Thyroid gland (tissue), 4 donors: ENCODE results near the gene GPR173.

Experiments
- CTCF ChIP-seq, 6 experiments: fragments of 200-600 bp in 3 of 6; fragments of 450-650 bp in 3 of 6; sonication (generic) in 3 of 6; IDR thresholded peaks; one replicate each; pipeline ENCODE4 v1.5.1; 2016 to 2019; ENCODE audit warnings: antibody characterized with exemption in 6 of 6, mild to moderate bottlenecking in 2 of 6, inconsistent platforms in 1 of 6, moderate library complexity in 1 of 6
- POLR2A ChIP-seq, 2 donors: fragments of 450-650 bp; IDR thresholded peaks; one replicate each; pipeline ENCODE4 v1.6.1; 2017; ENCODE audit warnings: antibody characterized with exemption in 2 of 2, mild to moderate bottlenecking in 2 of 2, moderate library complexity in 1 of 2

GRCh38 chrX:53093748-53094581 lies 45.4 kb downstream of the GPR173 start, which contains the start of gene KANTR:
- TF ChIP-seq POLR2A (IDR thresholded peaks at IDR 0.05) = peak in 1 of 2 donors; percentile 63
- no peak for TF ChIP-seq CTCF (IDR thresholded peaks at IDR 0.05)
